Effector memory CD8-positive, alpha-beta T cell (primary cell): ENCODE data around the gene XYLT1.

Experiments
- ATAC-seq: fragments of 150-1000 bp; cut with Tn5 transposase; replicated peaks from 2 replicates; pipeline ENCODE4 v1.10.0; 2021; ENCODE audit warnings: mild to moderate bottlenecking, moderate library complexity
- DNase-seq, 3 experiments: peaks; one replicate each; pipeline ENCODE4 v3.0.0; 2021
- H3K27ac Mint-ChIP-seq, 2 donors: one replicate each; pipeline ENCODE4 v1.8.0; 2022; ENCODE audit warnings: mild to moderate bottlenecking in 2 of 2, mixed read lengths in 2 of 2, moderate library complexity in 2 of 2
- H3K27me3 Mint-ChIP-seq, 2 donors: one replicate each; pipeline ENCODE4 v1.8.0; 2022; ENCODE audit warnings: mixed read lengths in 2 of 2
- H3K36me3 Mint-ChIP-seq: one replicate; pipeline ENCODE4 v1.8.0; 2022; ENCODE audit warnings: mild to moderate bottlenecking, moderate library complexity, mixed read lengths; ENCODE audit not compliant: insufficient read depth
- H3K4me1 Mint-ChIP-seq, 2 donors: one replicate each; pipeline ENCODE4 v1.8.0; 2022; ENCODE audit warnings: low read depth in 2 of 2, mixed read lengths in 2 of 2
- H3K4me3 Mint-ChIP-seq, 2 donors: one replicate each; pipeline ENCODE4 v1.8.0; 2022; ENCODE audit warnings: mild to moderate bottlenecking in 2 of 2, mixed read lengths in 2 of 2, moderate library complexity in 2 of 2
- H3K9me3 Mint-ChIP-seq, 2 donors: one replicate each; pipeline ENCODE4 v1.8.0; 2022; ENCODE audit warnings: mixed read lengths in 2 of 2

XYLT1 gene

DNA sequence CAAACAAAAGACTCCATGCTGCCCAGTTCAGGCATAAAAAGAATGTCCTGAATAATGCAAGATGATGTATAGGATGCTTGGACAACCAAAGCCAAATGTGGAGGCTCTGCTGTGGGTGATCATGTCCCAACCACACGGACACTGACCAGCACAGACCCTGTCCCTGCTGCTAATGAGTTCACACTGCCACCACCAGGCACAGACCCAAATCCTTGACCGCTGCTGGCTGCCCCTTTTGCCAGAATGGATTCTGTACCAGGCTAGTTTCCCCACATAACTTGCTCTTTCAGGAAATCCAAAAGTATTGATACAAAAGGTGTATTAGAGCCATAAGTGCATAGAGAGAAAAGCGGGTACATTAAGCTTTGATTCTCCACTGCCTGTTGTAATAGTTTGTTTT, 60.9 kb downstream of the XYLT1 start:
- H3K27ac Mint-ChIP-seq = no peak overlapping the region
- no peak for ATAC-seq

GRCh38 chr16:17408955-17409441, 61.8 kb downstream of the XYLT1 start:
- no peaks in the 10 kb centered on the region for H3K36me3 Mint-ChIP-seq

More for the DNA sequence above, 60.9 kb downstream of the XYLT1 start:
- Mint-ChIP-seq H3K4me3 (no peak overlapping the region), H3K36me3 (peaks cover 3% of the 10 kb centered on the region), H3K4me1 (peaks cover 21 to 27% of the 10 kb centered on the region in 2 donors), H3K9me3 (no peaks in the 10 kb centered on the region), H3K27me3 (no peaks in the 10 kb centered on the region)
- DNase-seq = no peak

DNA sequence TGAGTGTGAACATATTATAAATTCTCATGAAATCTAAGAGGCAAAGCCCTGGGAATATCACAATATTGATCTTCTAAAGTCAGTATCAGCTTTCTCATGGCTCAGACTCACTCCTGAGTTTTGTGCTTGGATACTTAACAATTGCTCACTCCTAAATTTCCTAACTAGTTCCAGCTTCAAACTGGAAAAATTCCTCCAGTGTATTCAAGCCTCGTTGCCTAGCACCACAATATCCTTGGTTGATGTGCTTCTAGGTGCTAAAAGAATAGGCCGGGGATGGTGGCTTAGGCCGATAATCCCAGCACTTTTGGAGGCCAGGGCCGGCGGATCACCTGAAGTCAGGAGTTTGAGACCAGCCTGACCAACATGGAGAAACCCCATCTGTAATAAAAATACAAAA, 62.5 kb downstream of the XYLT1 start:
- Mint-ChIP-seq H3K27ac (peak overlapping the region in 1 of 2 donors; percentile 36), H3K4me3 (no peak overlapping the region), H3K36me3 (no peaks in the 10 kb centered on the region), H3K4me1 (peaks cover 19 to 23% of the 10 kb centered on the region in 2 donors), H3K9me3 (no peaks in the 10 kb centered on the region), H3K27me3 (no peaks in the 10 kb centered on the region)
- no peak for DNase-seq
- no peak for ATAC-seq

More at GRCh38 chr16:17408955-17409441, 61.8 kb downstream of the XYLT1 start:
- H3K4me1 Mint-ChIP-seq = peaks cover 18 to 23% of the 10 kb centered on the region in 2 donors
- no peak for DNase-seq
- H3K27ac Mint-ChIP-seq = no peak overlapping the region
- no peak overlapping the region for H3K4me3 Mint-ChIP-seq
- no peaks in the 10 kb centered on the region for H3K9me3 Mint-ChIP-seq
- H3K27me3 Mint-ChIP-seq = no peaks in the 10 kb centered on the region
- no peak for ATAC-seq

GRCh38 chr16:17407321-17407720, 63.4 kb downstream of the XYLT1 start:
- H3K4me3 Mint-ChIP-seq = no peak overlapping the region
- no peaks in the 10 kb centered on the region for H3K27me3 Mint-ChIP-seq
- H3K36me3 Mint-ChIP-seq = no peaks in the 10 kb centered on the region
- no peaks in the 10 kb centered on the region for H3K9me3 Mint-ChIP-seq
- ATAC-seq (no peak), DNase-seq (no peak)
- peaks cover 16 to 27% of the 10 kb centered on the region in 2 donors for H3K4me1 Mint-ChIP-seq
- no peak overlapping the region for H3K27ac Mint-ChIP-seq

DNA sequence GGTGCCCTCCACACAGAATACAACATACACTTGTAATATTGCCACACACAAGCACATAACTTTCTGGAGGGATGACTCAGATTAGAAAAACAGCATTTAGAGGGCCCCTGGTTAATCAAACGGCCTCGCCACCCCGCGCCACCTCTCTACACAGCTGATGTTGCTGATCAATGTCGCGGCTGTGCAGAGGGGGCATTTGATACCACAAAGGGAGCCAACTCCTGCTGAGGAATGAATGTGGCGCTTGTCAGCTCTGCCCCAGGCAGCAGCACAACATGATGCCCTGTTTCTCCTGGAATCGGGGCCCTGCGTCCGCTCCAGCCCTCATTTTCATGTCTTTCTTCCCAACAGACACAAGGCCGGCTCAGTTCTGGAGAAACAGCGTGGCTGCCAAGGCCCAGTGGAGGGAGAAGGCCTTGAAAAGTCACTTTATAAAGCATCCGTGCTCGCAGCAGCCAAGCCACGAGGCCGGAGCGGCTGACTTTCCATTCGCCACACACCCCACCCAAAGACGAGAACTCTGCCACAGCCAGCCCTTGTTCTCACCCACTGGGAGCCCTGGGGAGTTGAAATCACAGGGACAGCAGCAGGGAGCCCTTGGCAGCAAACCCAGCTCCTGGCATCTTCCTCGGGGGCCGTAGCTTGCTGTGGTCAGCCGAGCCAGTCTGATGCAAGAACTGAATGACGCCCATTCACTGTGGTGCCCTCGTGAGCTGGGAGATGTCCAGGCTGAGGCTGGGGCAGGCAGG, 65.6 kb downstream of the XYLT1 start:
- Mint-ChIP-seq H3K27me3 (no peaks in the 10 kb centered on the region), H3K4me1 (peaks cover 18 to 34% of the 10 kb centered on the region in 2 donors), H3K9me3 (no peaks in the 10 kb centered on the region), H3K36me3 (no peaks in the 10 kb centered on the region), H3K4me3 (no peak overlapping the region), H3K27ac (peak overlapping the region in 1 of 2 donors; percentile 46)
- ATAC-seq (no peak), DNase-seq (no peak)

GRCh38 chr16:17403859-17404545, 66.8 kb downstream of the XYLT1 start:
- Mint-ChIP-seq H3K27ac (peak overlapping the region; percentile 71 to 79), H3K9me3 (no peaks in the 10 kb centered on the region), H3K4me3 (no peak overlapping the region), H3K27me3 (no peaks in the 10 kb centered on the region), H3K36me3 (no peaks in the 10 kb centered on the region), H3K4me1 (peaks cover 18 to 31% of the 10 kb centered on the region in 2 donors)
- ATAC-seq (peak; percentile 77), DNase-seq (no peak)

GRCh38 chr16:17403156-17403809, 67.5 kb downstream of the XYLT1 start:
- H3K4me3 Mint-ChIP-seq = no peak overlapping the region
- ATAC-seq (peak; percentile 43), DNase-seq (no peak)
- H3K9me3 Mint-ChIP-seq = no peaks in the 10 kb centered on the region
- H3K4me1 Mint-ChIP-seq = peaks cover 20 to 31% of the 10 kb centered on the region in 2 donors
- H3K36me3 Mint-ChIP-seq = no peaks in the 10 kb centered on the region
- peak overlapping the region; percentile 71 to 79 for H3K27ac Mint-ChIP-seq
- H3K27me3 Mint-ChIP-seq = no peaks in the 10 kb centered on the region

- Mint-ChIP-seq H3K4me3 (peak overlapping the region in 1 of 2 donors; percentile 62), H3K27me3 (no peaks in the 10 kb centered on the region), H3K9me3 (peaks cover 0 to 7% of the 10 kb centered on the region in 2 donors), H3K4me1 (peaks cover 41 to 46% of the 10 kb centered on the region in 2 donors), H3K27ac (peak overlapping the region; percentile 97), H3K36me3 (peaks cover 10% of the 10 kb centered on the region)
- DNase-seq (peak; percentile 15 to 42 (median 36)), ATAC-seq (peak; percentile 56)
Measured at GRCh38 chr16:17397499-17397891, 73.3 kb downstream of the XYLT1 start.

GRCh38 chr16:17396762-17397498, 73.8 kb downstream of the XYLT1 start:
- peak; percentile 78 for ATAC-seq
- Mint-ChIP-seq H3K36me3 (peaks cover 10% of the 10 kb centered on the region), H3K27ac (peak overlapping the region; percentile 97), H3K4me1 (peaks cover 47 to 52% of the 10 kb centered on the region in 2 donors), H3K4me3 (peak overlapping the region; percentile 43 to 62), H3K27me3 (no peaks in the 10 kb centered on the region), H3K9me3 (peaks cover 0 to 7% of the 10 kb centered on the region in 2 donors)
- peak; percentile 28 to 65 (median 57) for DNase-seq

GRCh38 chr16:17395849-17396480, 74.8 kb downstream of the XYLT1 start:
- Mint-ChIP-seq H3K27me3 (no peaks in the 10 kb centered on the region), H3K4me3 (peak overlapping the region in 1 of 2 donors; percentile 62), H3K36me3 (peaks cover 10% of the 10 kb centered on the region), H3K9me3 (peaks cover 0 to 7% of the 10 kb centered on the region in 2 donors), H3K4me1 (peaks cover 52 to 53% of the 10 kb centered on the region in 2 donors), H3K27ac (peak overlapping the region; percentile 97)
- no peak for DNase-seq
- ATAC-seq = no peak

- Mint-ChIP-seq H3K36me3 (peaks cover 9% of the 10 kb centered on the region), H3K27ac (peak overlapping the region; percentile 70 to 89), H3K4me3 (peak overlapping the region in 1 of 2 donors; percentile 37), H3K4me1 (peaks cover 51% of the 10 kb centered on the region in 2 donors), H3K27me3 (no peaks in the 10 kb centered on the region), H3K9me3 (peaks cover 0 to 7% of the 10 kb centered on the region in 2 donors)
- ATAC-seq (peak; percentile 13), DNase-seq (no peak)
Measured at GRCh38 chr16:17392857-17393692, 77.7 kb downstream of the XYLT1 start.
